ENCODE data around the gene VRTN.

DNA sequence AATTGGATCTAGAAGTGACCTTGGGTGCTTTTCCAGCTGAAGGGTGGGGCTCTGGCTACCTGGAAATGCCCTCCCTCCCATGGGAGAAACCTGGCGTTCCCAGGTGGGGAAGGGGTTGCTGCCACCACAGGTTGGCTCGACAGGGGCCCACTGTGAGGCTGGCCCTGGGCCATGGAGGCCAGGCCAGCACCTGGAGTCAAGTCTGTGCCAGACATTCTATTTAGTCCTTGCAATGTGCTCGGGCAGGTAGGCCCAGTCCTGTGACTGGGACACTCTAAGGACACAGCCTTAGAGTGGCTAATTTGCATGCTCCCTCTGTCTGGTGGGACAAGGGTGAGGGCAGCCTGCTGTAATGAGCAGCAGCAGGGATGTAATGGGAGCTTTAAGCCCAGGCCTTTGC is 11.9 kb downstream of the VRTN start:
- TF ChIP-seq EZH2phosphoT487 (IDR thresholded peaks at IDR 0.05; ENCODE audit: borderline replicate concordance), result no peak
- TF ChIP-seq, protein P1, sequence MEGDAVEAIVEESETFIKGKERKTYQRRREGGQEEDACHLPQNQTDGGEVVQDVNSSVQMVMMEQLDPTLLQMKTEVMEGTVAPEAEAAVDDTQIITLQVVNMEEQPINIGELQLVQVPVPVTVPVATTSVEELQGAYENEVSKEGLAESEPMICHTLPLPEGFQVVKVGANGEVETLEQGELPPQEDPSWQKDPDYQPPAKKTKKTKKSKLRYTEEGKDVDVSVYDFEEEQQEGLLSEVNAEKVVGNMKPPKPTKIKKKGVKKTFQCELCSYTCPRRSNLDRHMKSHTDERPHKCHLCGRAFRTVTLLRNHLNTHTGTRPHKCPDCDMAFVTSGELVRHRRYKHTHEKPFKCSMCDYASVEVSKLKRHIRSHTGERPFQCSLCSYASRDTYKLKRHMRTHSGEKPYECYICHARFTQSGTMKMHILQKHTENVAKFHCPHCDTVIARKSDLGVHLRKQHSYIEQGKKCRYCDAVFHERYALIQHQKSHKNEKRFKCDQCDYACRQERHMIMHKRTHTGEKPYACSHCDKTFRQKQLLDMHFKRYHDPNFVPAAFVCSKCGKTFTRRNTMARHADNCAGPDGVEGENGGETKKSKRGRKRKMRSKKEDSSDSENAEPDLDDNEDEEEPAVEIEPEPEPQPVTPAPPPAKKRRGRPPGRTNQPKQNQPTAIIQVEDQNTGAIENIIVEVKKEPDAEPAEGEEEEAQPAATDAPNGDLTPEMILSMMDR (conservative IDR thresholded peaks at IDR 0.05; ENCODE audit: low read length), result no peak
